Posterior vena cava (tissue), 2 donors: ENCODE results near the gene C10orf90. TPM values are rescaled to one million over a fixed set of nuclear protein-coding genes. Genes with fewer than 3 reads are reported as not detected.

Experiments used
- DNase-seq: peaks from one replicate; pipeline ENCODE4 v3.0.0-alpha.2; 2020; ENCODE audit warnings: low spot score
- intact Hi-C, 2 donors: fragments of 100-400 bp; cut with DNase I; formaldehyde crosslinking; loops; one replicate each; pipeline versions ENCODE4 v1.14.1 to v1.14.2; 2022 to 2023
- total RNA-seq, 2 donors: library from RNA; stranded (reverse); fragmentation: NEBNext Ultra II Directional; extraction: Animal tissue kit (Norgen Biotek cat#: 25700); gene quantifications; one replicate each; pipeline ENCODE4 v1.2.1, GENCODE V29; 2021
- donor health status: DM: yes; HTN: yes; CAD: no.
- donor health status: DM: yes; HTN: yes; CAD: no.

The C10orf90 gene
- total RNA-seq, 2 donors from 2014 or later: not detected

GRCh38 chr10:126458466-126458865 is 212.0 kb downstream of the C10orf90 start:
- intact Hi-C loops: no loop called here
- no peak for DNase-seq

- DNase-seq: no peak
- intact Hi-C loops: no loop called here
These were observed 213.9 kb downstream of the C10orf90 start for GRCh38 chr10:126456632-126457031.

- DNase-seq: no peak
- intact Hi-C loops: no loop called here
These were observed 214.6 kb downstream of the C10orf90 start for GRCh38 chr10:126455766-126456405.

- DNase-seq: no peak
- intact Hi-C loops: no loop called here
These were observed 215.3 kb downstream of the C10orf90 start for GRCh38 chr10:126455036-126455765.

GRCh38 chr10:126454045-126454751 is 216.3 kb downstream of the C10orf90 start:
- intact Hi-C loops: no loop called here
- DNase-seq: no peak

GRCh38 chr10:126452245-126452644 is 218.2 kb downstream of the C10orf90 start:
- no peak for DNase-seq
- intact Hi-C loops: no loop called here

- DNase-seq: no peak
- intact Hi-C loops: no loop called here
These were observed 222.4 kb downstream of the C10orf90 start for GRCh38 chr10:126448091-126448490.

GRCh38 chr10:126439942-126440341 is 230.6 kb downstream of the C10orf90 start:
- DNase-seq: no peak
- intact Hi-C loops: no loop called here

GRCh38 chr10:126438407-126438783 is 232.1 kb downstream of the C10orf90 start:
- no peak for DNase-seq
- intact Hi-C loops: no loop called here

- DNase-seq: no peak
- intact Hi-C loops: no loop called here
These were observed 232.7 kb downstream of the C10orf90 start for GRCh38 chr10:126437635-126438406.

- intact Hi-C loops: no loop called here
- no peak for DNase-seq
These were observed 236.3 kb downstream of the C10orf90 start for GRCh38 chr10:126434235-126434634.

GRCh38 chr10:126433351-126433750 is 237.1 kb downstream of the C10orf90 start:
- no peak for DNase-seq

GRCh38 chr10:126432507-126432906 is 238.0 kb downstream of the C10orf90 start:
- intact Hi-C loops: no loop called here
- no peak for DNase-seq

More at GRCh38 chr10:126433351-126433750, 237.1 kb downstream of the C10orf90 start:
- intact Hi-C loops: no loop called here

GRCh38 chr10:126431816-126432215 is 238.7 kb downstream of the C10orf90 start:
- intact Hi-C loops: no loop called here
- no peak for DNase-seq

GRCh38 chr10:126430512-126430911 is 240.0 kb downstream of the C10orf90 start:
- intact Hi-C loops: no loop called here
- DNase-seq: no peak

- DNase-seq: no peak
- intact Hi-C loops: no loop called here
These were observed 241.2 kb downstream of the C10orf90 start for GRCh38 chr10:126429275-126429674.

GRCh38 chr10:126425489-126426065 is 244.9 kb downstream of the C10orf90 start:
- DNase-seq: no peak
- intact Hi-C loops: no loop called here

- intact Hi-C loops: no loop called here
- no peak for DNase-seq
These were observed 245.5 kb downstream of the C10orf90 start for GRCh38 chr10:126425032-126425431.

- DNase-seq: no peak
- intact Hi-C loops: no loop called here
These were observed 246.6 kb downstream of the C10orf90 start for GRCh38 chr10:126423732-126424491.
